ENCODE results near the gene WIPF1. TPM values are rescaled to one million over a fixed set of nuclear protein-coding genes. Genes with fewer than 3 reads are reported as not detected.
A peak's percentile ranks its signal among the peaks of the same experiment; 100 is the strongest.
"Not testable (repeated sequence)": the region's sequence is repeated elsewhere in the genome, so short reads cannot be mapped to it uniquely, and the experiment has no call there.

WIPF1 gene
- total RNA-seq, 1 donor from 2014 or later = 107 TPM

DNA sequence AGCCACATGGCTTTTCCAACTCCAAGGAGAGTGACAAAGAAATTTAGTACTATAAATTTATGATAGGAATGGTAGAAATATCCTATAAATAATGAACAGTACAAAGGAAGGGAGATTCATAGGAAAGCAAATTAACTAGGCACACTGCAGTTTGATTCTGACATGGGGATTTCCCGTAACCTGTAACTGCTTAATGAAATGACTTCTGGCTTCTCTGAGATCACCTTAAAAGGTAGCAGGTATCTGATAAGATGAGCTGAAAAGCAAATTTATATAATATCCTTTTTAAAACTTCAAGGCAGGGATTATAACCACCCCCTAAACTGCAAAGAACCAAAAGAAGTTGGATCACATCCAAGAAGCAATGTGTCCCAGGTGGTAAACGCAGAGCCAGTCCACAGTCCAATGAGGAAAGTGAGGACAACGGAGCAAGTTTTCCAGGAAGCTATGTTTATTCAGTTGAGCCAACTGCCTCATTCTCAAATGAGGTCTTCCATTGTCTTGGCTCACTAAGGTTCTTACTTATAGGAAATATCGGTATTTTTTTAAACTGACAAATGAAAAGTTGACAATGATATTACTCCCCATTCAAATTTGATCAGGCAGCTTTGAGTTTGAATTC, 43.0 kb downstream of the WIPF1 start:
- DNase-seq (ENCODE audit: low spot score) (no peak), ATAC-seq (peak; percentile 30)
- intact Hi-C loops (cut with DNase I) = no loop called here

- ATAC-seq = no peak
- intact Hi-C loops (cut with DNase I) = no loop called here
- DNase-seq (ENCODE audit: low spot score) = no peak
Measured at GRCh38 chr2:174553811-174554493, 43.7 kb downstream of the WIPF1 start.

DNA sequence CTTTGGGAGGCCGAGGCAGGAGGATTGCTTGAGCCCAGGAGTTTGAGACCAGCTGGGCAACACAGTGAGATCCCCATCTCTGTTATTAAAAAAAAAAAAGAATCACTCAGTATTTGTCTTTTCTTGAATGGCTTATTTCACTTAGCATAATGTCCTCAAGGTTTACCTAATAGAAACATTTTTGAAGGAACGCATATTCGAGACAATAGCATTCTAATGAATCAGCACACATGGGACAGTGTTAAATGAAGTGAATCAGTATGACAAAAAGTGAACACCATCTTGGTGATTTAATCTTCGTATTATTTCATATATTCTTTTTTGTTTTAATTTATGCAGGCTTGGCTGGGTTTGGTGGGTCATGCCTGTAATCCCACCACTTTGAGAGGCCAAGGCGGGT, 44.7 kb downstream of the WIPF1 start:
- ATAC-seq = no peak
- no peak for DNase-seq (ENCODE audit: low spot score)
- intact Hi-C loops (cut with DNase I) = no loop called here

DNA sequence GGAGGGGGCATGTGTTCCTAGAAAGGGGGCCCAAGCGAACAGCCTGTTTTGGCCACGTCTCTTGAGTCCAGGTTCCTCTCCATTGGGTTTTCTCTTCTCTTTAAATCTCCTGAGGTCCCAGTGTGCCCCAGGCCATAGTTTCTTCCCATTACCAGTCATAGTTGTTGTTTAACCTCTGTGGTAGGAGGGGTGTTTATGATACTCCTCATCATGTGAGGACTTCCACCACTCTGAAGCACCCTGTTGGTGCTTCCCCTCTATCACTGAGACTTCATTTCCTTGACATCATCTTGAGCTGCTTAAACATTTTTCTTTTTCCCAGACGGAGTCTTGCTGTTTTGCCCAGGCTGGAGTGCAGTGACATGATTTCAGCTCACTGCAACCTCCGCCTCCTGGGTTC, 45.9 kb downstream of the WIPF1 start:
- ATAC-seq = no peak
- no peak for DNase-seq (ENCODE audit: low spot score)
- intact Hi-C loops (cut with DNase I) = no loop called here

DNA sequence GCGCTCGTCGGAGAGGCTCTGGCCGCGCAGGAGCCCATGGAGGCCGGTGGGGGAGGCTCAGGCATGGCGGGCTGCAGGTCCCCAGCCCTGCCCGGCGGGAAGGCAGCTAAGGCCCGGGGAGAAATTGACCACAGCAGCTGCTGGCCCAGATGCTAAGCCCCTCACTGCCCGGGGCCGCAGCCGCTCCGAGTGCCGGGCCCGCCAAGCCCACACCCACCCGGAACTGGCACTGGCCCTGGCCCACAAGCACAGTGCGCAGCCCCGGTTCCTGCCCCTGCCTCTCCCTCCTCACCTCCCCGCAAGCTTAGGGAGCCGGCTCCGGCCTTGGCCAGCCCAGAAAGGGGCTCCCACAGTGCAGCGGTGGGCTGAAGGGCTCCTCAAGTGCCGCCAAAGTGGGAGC, 49.0 kb downstream of the WIPF1 start:
- ATAC-seq; DNase-seq (ENCODE audit: low spot score); intact Hi-C loops (cut with DNase I): not testable (repeated sequence)

DNA sequence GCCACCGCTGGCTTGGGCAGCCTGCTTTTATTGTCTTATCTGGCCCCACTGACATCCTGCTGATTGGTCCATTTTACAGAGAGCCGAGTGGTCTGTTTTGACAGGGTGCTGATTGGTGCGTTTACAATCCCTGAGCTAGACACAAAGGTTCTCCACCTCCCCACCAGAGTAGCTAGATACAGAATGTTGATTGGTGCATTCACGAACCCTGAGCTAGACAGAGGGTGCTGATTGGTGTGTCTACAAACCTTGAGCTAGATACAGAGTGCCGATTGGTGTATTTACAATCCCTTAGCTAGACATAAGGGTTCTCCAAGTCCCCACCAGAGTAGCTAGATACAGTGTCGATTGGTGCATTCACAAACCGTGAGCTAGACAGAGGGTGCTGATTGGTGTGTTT, 49.6 kb downstream of the WIPF1 start:
- DNase-seq (ENCODE audit: low spot score); ATAC-seq; intact Hi-C loops (cut with DNase I): not testable (repeated sequence)

DNA sequence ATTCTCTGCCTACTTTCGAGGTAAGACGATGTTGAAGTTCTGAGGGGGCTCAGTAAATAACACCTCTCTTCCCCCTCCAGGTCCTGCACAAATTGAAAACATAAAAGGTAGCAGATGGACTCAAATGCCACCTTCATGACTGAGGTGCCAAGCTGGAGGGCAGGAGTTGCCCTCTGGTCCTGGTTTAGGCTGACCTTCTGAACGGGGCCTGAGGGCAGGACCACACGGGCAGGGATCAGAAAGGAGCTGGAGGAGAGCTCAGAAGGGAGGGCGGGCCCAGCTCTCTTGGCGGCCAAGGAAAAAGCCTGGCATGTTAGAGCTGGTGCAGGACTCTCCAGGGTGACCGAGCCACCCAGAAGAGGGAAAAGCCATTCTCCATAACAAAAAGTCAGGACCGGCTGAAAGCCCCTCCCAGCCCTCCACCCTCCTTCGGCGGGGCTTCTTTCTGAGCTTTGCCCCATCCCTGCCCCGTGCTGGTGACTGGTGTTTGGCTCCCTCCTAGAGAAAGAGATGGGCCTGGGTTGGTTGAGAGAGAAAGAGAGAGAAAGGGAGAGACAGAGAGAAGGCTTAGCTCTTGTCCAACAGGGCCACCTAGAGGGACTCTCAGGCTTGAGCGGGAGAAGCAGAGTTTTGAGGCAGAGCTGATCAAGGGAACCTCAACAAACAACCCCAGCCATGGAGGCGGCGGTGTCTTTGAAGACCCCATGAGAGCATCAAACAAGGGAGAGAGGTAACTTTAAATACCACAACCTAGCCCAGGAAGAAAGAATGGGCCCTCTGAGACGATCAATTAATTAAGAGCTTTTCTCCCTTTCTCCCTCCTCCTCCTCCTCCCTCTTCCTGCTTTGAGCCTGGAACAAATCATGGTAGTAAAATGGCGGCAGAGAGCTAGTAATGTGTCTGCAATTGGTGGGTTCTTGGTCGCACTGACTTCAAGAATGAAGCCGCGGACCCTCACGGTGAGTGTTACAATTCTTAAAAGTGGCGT, 50.8 kb downstream of the WIPF1 start:
- ATAC-seq (peak; percentile 78), DNase-seq (ENCODE audit: low spot score) (no peak)
- intact Hi-C loops (cut with DNase I) = no loop called here

DNA sequence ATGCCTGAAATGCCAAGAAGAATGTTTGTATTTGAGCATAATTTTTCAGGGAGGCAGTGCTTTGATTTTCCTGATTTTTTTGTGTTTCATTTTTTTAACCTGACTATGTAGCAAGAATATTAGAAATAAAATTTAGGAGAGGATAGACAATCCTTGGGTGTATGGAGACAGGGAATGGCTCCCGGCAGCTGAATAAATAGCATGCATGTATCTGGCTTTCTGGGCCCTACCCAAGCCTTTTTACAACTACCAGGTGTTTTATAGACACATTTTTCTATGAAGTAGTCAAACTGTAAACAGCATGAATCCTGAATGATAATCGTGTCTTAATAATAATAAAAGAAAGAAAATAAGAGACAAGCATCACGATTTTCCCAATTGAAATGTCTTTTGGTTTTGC, 52.4 kb downstream of the WIPF1 start:
- DNase-seq (ENCODE audit: low spot score) (no peak), ATAC-seq (no peak)
- intact Hi-C loops (cut with DNase I) = no loop called here

- DNase-seq (ENCODE audit: low spot score) (no peak), ATAC-seq (no peak)
- intact Hi-C loops (cut with DNase I) = no loop called here
Measured at GRCh38 chr2:174544802-174545201, 52.8 kb downstream of the WIPF1 start.

- intact Hi-C loops (cut with DNase I) = no loop called here
- DNase-seq (ENCODE audit: low spot score) (no peak), ATAC-seq (peak; percentile 89)
Measured at GRCh38 chr2:174544156-174544555, 53.4 kb downstream of the WIPF1 start.

DNA sequence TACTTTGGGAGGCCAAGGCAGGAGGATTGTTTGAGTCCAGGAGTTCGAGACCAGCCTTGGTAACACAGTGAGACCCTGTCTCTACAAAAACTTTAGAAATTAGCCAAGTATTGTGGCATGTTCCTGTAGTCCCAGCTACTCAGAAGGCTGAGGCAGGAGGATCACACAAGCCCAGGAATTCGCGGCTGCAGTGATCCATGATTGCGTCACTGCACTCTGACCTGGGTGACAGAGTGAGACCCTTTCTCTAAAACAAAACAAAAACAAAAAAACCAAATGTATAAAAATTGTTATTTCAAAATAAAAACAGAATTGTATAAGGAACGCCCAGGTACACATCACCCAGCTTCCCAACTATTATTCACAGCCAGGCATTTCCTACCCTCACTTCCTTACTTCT, 56.7 kb downstream of the WIPF1 start:
- intact Hi-C loops (cut with DNase I) = no loop called here
- DNase-seq (ENCODE audit: low spot score) = no peak
- no peak for ATAC-seq

DNA sequence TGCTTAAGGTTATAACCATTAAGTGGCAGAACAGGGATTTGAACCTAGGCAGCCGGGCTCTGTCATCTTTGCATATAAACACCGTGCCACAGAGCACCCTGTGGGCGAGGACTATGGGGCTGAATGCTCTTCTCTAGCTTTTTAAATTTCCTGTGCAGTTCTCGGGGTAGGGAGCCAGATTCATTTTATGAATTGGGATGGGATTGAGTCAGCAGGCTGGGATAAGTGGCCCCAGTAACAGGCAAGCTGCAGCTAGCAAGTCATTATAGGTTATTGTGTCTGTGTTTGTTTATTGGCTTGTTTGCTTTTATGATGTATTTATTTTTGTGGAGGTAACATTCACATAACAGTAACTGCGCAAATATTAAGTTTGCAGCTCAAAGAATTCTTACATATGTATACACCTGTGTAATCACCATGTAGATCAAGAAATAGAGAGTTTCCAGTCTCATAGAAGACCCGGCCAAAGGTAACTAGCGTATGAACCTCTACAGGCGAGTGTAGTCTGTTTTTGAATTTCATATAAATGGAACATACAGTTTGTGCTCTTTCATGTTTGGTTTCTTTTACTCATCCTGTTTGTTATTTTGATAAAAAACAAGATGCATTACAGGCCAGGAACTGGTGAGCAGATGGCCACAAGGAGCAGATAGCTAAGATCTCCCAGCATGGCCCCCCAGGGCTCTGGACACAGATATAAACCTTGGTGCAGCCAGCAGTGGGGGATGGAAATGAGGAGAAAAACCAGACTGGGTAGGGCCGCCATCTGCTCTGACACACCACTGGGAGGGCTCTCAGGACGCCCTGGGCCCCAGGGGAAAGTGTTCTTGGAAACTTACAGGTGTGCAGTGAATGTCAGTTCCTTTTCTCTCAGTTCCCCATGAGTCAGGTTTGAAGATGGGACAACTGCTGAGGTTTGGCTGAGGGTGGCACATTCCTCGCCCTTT, 61.6 kb downstream of the WIPF1 start:
- no peak for DNase-seq (ENCODE audit: low spot score)
- intact Hi-C loops (cut with DNase I) = no loop called here
- peak; percentile 63 for ATAC-seq

GRCh38 chr2:174535083-174535482, 62.5 kb downstream of the WIPF1 start:
- ATAC-seq = no peak
- no peak for DNase-seq (ENCODE audit: low spot score)
- intact Hi-C loops (cut with DNase I) = no loop called here

GRCh38 chr2:174529916-174530315, 67.7 kb downstream of the WIPF1 start:
- DNase-seq (ENCODE audit: low spot score) = no peak
- ATAC-seq = peak; percentile 53
- intact Hi-C loops (cut with DNase I) = no loop called here

DNA sequence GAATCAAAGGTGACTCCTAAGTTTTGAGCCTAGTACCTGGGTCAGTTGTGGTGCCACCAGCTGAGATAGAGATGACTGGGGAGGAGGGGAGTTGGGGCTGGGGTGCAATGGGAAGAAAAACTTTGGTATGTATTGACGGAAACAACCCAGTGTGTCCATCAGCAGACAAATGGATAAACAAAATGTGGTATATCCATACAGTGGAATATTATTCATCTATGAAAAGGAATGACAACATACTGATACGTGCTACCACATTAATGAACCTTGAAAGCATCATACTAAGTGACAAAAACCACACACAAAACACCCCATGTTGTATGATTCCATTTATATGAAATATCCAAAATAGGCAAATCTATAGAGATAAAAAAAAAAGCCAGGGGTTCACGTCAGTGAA, 69.6 kb downstream of the WIPF1 start:
- DNase-seq (ENCODE audit: low spot score) = no peak
- intact Hi-C loops (cut with DNase I) = no loop called here
- ATAC-seq = no peak

DNA sequence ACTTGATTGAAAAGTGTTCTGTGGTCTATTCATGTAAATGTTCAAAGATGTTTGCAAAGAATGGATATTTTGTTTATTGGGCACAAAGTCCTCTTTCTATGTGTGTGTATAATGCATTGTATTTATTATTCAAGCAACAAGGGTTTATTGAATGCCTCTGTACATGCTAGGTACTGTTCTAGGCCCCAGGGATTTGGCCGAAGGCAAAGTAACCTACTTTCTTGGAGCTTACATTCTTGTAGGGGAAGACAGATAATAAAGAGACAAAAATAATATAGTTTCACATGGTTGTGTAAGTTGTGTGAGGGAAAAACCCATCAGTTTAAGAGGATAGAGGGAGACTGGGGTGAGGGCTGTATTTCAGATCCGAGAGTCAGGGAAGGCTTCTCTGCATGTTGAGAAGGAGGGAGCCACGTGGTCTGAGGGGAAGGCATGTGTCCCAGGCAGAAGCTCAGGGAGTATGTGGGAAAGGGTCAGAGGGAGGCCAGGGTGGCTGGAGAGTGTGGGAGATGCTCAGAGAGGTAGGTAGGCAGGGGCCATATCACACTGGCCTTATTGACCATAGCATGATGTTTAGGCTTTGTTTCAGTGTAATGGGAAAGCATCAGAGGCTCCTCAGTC, 70.4 kb downstream of the WIPF1 start:
- DNase-seq (ENCODE audit: low spot score) (no peak), ATAC-seq (no peak)
- intact Hi-C loops (cut with DNase I) = no loop called here

- DNase-seq (ENCODE audit: low spot score) (no peak), ATAC-seq (peak; percentile 32)
- intact Hi-C loops (cut with DNase I) = no loop called here
Measured at GRCh38 chr2:174524527-174524926, 73.1 kb downstream of the WIPF1 start.

GRCh38 chr2:174522553-174522952, 75.1 kb downstream of the WIPF1 start:
- peak; percentile 22 for ATAC-seq
- no peak for DNase-seq (ENCODE audit: low spot score)
- intact Hi-C loops (cut with DNase I) = no loop called here

Measured in sciatic nerve (tissue), 2 donors.